Motor neuron (in vitro differentiated cells): Measurements from ENCODE around the gene RNF166. TPM values are rescaled to one million over a fixed set of nuclear protein-coding genes. Genes with fewer than 3 reads are reported as not detected.

Experiments
- ATAC-seq, 8 experiments: fragments of 200-7000 bp; cut with Tn5 transposase; replicated peaks in 6 of 8; 2 replicates each; pipeline ENCODE4 v1.8.0; 2021; ENCODE audit warnings: mild to moderate bottlenecking in 8 of 8, moderate library complexity in 8 of 8
- H3K27ac ChIP-seq, 2 donors: fragments of 250-450 bp; sonication (Bioruptor Pico); 2 replicates each; pipeline ENCODE4 v1.9.0; 2021; ENCODE audit warnings: antibody characterized with exemption in 2 of 2, mild to moderate bottlenecking in 2 of 2, moderate library complexity in 1 of 2
- H3K4me1 ChIP-seq, 2 donors: fragments of 250-450 bp; sonication (Bioruptor Pico); replicated peaks in 1 of 2; 2 replicates each; pipeline ENCODE4 v1.6.1; 2021; ENCODE audit warnings: antibody characterized with exemption in 2 of 2, mild to moderate bottlenecking in 2 of 2, moderate library complexity in 1 of 2
- H3K4me3 ChIP-seq, 5 donors: fragments of 250-450 bp; sonication (Bioruptor Pico); 2 replicates each; pipeline ENCODE4 v1.9.0; 2021; ENCODE audit warnings: antibody characterized with exemption in 5 of 5, mild to moderate bottlenecking in 5 of 5, moderate library complexity in 4 of 5
- WGBS, 10 experiments: fragments of 450-650 bp; shearing (Covaris generic); methylation state at CpG; one replicate each; pipeline ENCODE4 v1.0.0; 2022; 5-methylcytosine and 5-hydroxymethylcytosine counted together
- in situ Hi-C, 9 experiments: fragments of 400-800 bp; cut with MboI; loops; one replicate each; pipeline ENCODE4 v1.15.0; 2021; ENCODE audit warnings: low sequenced_read_pairs in 9 of 9, low pct_unique_long_range_greater_than_20kb in 2 of 9; ENCODE audit not compliant: unreplicated experiment in 9 of 9
- total RNA-seq, 8 experiments: library from RNA; unstranded; fragments of 300-600 nt; gene quantifications; 2 replicates each; pipeline versions ENCODE4 v1.2.3 to v1.2.4, GENCODE V29; 2022

Gene RNF166
- total RNA-seq, 8 experiments from 2014 or later: 6.1 to 15.9 (median 13.0) TPM

DNA sequence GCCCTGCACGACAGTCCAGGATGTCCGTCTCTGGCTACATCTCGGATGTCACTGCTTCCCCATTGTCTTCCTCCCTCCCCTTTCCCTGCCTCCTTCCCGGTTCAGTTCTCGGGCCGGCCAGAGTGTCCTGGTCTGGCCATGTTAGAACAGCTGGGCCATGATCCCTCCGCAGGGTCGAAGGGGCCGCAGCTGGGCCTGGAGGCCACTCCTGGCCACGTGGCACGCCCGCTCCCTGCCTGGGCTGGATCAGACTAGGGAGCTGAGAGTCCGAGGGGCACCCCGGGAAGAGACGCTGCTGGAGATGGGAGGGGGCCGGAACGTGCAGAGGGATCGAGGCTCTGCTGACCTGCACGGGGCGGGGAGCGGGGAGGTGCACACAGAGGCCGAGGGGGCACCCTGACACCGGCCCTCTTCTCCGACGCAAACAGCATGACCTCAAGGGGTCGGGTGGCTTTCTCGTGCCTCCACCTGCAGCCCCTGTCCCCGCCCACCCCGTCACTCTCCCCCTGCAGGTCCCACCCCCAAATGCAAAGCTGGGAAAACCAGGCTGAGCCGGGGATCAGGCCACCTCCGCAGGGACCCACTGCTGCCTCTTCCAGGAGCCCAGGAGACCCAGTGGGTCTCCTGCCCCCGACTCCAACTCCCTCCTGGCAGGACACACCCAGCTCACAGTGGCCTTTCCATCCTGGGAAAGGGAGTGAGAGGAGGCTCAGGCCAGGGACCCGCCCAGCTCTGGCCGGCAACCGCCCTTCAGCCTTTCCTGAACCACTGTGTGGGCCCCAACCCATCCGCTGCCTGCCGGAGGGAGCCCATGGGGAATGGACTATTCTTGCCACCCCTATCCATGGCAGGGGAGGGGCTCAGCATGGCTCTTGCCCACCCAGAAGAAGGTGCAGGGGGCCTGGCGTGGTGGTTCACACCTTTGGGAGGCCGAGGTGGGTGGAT is 38.6 kb upstream of the RNF166 start:
- H3K4me3 ChIP-seq: no peak overlapping the region
- peak; percentile 5 to 74 (median 59) for ATAC-seq
- 67 to 100% (median 77%) methylated on average over 1 to 5 of the region's 39 CpGs; no CpG with 5 or more reads in 5 of the 10 experiments for WGBS, 10 experiments
- H3K4me1 ChIP-seq: peaks cover 7 to 31% of the 10 kb centered on the region in 2 donors
- H3K27ac ChIP-seq: peak overlapping the region in 1 of 2 donors; percentile 41
- in situ Hi-C loops: loop anchor here in 2 of 9 experiments (25.0 kb wide), 2 partner anchors 417 to 467 kb away; partner anchors contain the start of genes CDH15 (in 1 of the 2), SLC22A31 (in 1 of the 2) and ZNF778 (in 1 of the 2)

DNA sequence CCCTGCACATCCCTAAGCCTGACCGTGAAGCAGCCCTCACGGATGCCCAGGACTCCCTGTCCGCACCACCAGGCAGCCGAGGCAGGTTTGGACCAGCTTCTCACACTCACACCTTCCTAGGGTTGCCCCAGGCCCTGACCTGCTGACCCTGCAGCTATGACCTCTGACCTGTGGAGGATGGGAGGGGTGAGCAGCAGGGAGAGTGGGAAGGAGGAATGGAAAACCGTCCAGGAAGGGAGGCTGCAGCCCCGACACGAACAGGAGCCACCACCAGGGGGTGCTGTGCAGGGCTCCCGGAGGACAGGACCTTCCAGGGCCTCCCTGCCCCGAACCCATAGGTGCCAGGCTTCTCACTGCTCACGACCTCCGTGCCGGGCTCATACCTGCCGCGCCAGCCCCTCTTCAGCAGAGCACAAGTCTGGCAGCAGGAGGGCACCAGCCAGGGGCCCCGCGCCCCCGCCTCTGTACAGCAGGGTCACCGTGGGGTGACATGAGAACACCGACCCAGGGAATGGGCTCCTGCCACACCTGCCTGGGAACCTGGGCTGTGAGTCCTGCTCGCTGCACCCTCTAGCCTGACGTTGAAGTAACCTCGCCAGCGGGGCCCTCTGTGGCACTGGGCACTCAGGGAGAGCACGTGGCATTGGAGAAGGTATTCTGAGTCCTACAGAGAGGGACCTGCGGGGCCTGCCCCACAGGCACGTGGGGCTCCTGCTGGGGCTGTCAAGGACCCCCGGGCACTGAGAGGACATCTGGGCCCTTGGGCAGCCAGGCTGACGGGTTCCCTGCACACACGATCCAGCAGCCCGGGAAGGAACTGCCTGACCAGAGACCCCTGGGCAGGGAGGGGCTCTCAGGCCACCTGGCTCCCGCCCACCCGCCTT is 37.7 kb upstream of the RNF166 start:
- in situ Hi-C loops: loop anchor here in 2 of 9 experiments (25.0 kb wide), 2 partner anchors 418 to 468 kb away; partner anchors contain the start of genes CDH15 (in 1 of the 2), SLC22A31 (in 1 of the 2) and ZNF778 (in 1 of the 2)
- peak; percentile 47 to 86 (median 58) for ATAC-seq
- H3K4me1 ChIP-seq: peaks cover 7 to 34% of the 10 kb centered on the region in 2 donors
- peak overlapping the region in 1 of 2 donors; percentile 12 for H3K27ac ChIP-seq
- WGBS, 10 experiments: 7 to 95% (median 41%) methylated on average over 2 to 5 of the region's 32 CpGs; no CpG with 5 or more reads in 6 of the 10 experiments
- no peak overlapping the region for H3K4me3 ChIP-seq

DNA sequence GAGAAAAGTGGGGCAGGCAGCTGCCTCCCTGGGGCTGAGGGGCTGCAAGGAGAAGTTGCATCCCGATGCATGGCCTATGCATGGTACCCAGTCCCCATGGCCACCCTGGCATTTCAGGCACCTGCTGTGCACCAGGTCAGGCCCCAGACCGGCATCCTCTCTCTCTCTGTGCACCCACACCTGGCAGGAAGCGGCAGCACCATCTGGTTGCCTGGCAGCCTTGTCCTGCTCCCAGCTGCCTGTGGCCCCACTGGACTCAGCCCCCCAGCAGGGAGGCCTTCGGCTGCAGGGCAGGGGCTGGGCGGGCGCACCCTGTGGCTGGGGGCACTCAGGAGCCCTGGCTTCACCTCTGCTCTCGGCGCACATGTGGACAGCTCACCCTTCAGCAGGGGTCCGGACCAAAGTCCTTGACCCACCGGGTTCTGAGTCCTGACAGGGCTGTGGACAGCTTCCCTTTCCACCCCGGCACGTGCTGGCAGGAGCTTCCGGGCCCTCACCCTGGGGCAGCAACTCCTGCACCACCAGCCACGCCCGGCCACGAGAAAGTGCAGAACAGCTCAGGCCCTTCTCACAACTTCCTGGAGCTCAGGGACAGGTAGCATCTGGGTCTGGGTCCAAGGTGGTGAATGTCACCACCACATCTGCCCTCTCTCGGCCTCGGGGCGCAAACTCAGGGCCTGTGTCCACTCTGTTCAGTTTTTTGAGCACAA is 36.8 kb upstream of the RNF166 start:
- in situ Hi-C loops: loop anchor here in 2 of 9 experiments (25.0 kb wide), 2 partner anchors 419 to 469 kb away; partner anchors contain the start of genes CDH15 (in 1 of the 2), SLC22A31 (in 1 of the 2) and ZNF778 (in 1 of the 2)
- no peak for ATAC-seq
- WGBS, 10 experiments: 80 to 100% (median 89%) methylated on average over 1 to 3 of the region's 19 CpGs; no CpG with 5 or more reads in 6 of the 10 experiments
- H3K4me1 ChIP-seq: peaks cover 7 to 34% of the 10 kb centered on the region in 2 donors
- no peak overlapping the region for H3K4me3 ChIP-seq
- H3K27ac ChIP-seq: peak overlapping the region in 1 of 2 donors; percentile 15

DNA sequence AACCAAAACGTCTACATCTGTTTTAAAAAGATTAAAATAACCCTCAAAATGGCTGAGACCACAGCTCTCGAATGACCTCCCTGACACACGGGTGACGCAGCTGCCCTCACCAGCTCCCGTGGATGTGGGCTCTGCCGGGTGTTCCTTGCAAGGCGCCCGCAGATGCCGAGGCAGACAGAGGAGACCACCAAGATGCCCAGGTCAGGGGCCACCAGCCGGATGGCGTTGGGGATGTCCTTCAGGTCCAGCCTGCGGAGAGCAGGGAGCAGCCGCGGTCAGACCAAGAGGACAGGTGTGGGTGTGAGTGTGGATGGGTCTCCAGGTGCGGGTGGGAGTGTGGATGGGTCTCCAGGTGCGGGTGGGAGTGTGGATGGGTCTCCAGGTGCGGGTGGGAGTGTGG is 35.2 kb upstream of the RNF166 start:
- in situ Hi-C loops: loop anchor here in 2 of 9 experiments (25.0 kb wide), 2 partner anchors 421 to 471 kb away; partner anchors contain the start of genes CDH15 (in 1 of the 2), SLC22A31 (in 1 of the 2) and ZNF778 (in 1 of the 2)
- Histone ChIP-seq H3K27ac (no peak overlapping the region), H3K4me3 (no peak overlapping the region), H3K4me1 (peaks cover 9 to 40% of the 10 kb centered on the region in 2 donors)
- WGBS, 10 experiments: 0 to 75% (median 73%) methylated on average over 1 to 3 of the region's 17 CpGs; no CpG with 5 or more reads in 7 of the 10 experiments
- no peak for ATAC-seq

DNA sequence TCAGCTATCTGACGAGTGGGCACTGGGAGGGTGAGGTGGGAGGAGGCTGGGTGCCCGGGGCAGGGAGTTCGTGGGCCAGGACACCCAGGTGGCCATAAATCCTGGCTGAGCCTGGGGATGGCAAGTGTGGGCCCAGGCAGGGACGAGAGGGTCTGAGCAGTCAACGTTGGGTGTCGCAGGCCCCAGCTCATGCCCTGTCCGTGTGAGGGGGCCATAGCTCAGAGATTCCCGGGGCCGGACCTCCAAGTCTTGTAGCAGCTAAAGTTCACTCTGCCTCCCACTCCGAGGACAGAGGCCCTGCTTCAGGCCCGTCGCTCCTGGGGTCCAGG is 34.5 kb upstream of the RNF166 start:
- no peak for ATAC-seq
- in situ Hi-C loops: loop anchor here in 2 of 9 experiments (25.0 kb wide), 2 partner anchors 422 to 472 kb away; partner anchors contain the start of genes CDH15 (in 1 of the 2), SLC22A31 (in 1 of the 2) and ZNF778 (in 1 of the 2)
- Histone ChIP-seq H3K4me1 (peaks cover 9 to 37% of the 10 kb centered on the region in 2 donors), H3K27ac (no peak overlapping the region), H3K4me3 (no peak overlapping the region)
- WGBS, 10 experiments: 80 to 97% methylated on average over 3 to 5 of the region's 12 CpGs; no CpG with 5 or more reads in 8 of the 10 experiments

DNA sequence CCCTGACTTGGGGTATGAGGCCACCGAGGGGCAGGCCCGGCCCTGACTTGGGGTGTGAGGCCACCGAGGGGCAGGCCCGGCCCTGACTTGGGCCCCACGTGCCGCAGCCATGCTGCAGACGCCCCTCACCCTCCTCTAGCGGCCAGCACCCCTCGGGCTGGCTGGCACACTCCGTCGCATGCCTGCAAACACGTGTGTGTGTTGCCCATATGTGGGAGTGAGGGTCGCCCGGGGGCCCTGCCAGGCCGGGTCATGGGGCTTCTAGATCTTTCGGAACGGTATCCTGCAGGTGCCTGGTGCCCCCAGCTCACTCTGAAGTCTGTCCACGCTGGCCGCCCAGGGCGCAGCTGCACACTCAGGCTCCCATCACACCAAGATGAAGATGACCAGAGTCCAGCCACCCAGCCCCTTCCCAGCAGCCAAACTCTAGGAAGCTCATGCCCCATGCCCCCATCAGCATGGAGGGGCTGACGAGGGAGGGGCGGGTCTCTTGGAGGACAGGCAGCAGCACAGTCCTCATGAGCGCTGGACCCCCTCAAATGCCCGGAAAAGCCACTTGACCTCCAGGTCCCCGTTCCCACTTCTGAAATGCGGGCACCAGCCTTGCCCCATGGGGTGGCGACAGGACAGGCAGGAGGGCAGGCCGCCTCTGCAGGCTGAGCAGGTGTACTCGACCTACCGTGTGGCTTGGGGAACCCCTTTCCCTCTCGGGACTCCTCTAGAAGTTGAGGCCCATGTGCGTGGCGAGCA is 33.9 kb upstream of the RNF166 start:
- Histone ChIP-seq H3K4me3 (no peak overlapping the region), H3K27ac (no peak overlapping the region), H3K4me1 (peaks cover 9 to 32% of the 10 kb centered on the region in 2 donors)
- in situ Hi-C loops: loop anchor here in 2 of 9 experiments (25.0 kb wide), 2 partner anchors 422 to 472 kb away; partner anchors contain the start of genes CDH15 (in 1 of the 2), SLC22A31 (in 1 of the 2) and ZNF778 (in 1 of the 2)
- WGBS, 10 experiments: 90 to 95% (median 90%) methylated on average over 2 to 7 of the region's 33 CpGs; no CpG with 5 or more reads in 7 of the 10 experiments
- ATAC-seq: no peak

DNA sequence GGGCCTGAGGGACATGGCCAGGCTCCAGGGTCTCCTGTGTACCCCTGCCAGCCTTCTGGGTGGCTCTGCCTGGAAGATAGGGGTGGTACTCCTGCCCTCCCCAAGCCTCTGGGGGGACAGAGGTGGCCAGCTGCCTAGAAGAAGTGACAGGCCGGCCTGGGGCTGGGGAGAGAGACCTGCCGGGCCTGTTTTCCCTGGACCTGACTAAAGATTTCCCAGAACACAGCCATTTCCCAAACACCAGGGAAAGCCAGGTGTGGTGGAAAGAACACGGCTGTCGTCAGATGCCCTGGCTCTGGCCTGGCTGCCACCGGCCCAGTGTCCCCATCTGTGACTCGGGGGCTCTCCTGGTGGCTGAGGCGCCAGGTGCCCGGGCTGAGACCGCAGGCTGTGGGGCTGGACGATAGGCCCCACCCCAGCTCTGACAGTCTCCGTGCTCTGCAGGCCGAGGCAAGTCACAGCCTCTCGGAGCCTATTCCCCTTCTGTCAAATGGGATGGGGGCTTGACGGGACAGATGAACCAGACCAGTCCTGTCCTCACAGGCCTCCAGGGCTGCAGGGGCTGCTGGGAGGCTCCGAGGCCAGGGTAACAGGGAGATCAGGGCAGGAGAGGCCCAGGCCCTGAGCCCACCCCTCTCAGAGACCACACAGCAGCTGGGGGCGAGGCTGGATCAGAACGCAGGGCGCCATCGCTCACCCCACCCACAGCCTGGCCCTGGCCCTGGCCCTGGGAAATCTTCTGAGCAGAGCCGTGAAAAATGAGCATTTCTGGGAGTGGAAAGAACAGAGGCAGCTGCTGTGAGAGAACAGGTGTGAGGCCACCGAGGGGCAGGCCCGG is 33.1 kb upstream of the RNF166 start:
- WGBS, 10 experiments: 76 to 80% methylated on average over 1 to 3 of the region's 22 CpGs; no CpG with 5 or more reads in 8 of the 10 experiments
- H3K27ac ChIP-seq: no peak overlapping the region
- H3K4me3 ChIP-seq: no peak overlapping the region
- in situ Hi-C loops: loop anchor here in 2 of 9 experiments (25.0 kb wide), 2 partner anchors 423 to 473 kb away; partner anchors contain the start of genes CDH15 (in 1 of the 2), SLC22A31 (in 1 of the 2) and ZNF778 (in 1 of the 2)
- H3K4me1 ChIP-seq: peaks cover 6 to 24% of the 10 kb centered on the region in 2 donors
- ATAC-seq: no peak

DNA sequence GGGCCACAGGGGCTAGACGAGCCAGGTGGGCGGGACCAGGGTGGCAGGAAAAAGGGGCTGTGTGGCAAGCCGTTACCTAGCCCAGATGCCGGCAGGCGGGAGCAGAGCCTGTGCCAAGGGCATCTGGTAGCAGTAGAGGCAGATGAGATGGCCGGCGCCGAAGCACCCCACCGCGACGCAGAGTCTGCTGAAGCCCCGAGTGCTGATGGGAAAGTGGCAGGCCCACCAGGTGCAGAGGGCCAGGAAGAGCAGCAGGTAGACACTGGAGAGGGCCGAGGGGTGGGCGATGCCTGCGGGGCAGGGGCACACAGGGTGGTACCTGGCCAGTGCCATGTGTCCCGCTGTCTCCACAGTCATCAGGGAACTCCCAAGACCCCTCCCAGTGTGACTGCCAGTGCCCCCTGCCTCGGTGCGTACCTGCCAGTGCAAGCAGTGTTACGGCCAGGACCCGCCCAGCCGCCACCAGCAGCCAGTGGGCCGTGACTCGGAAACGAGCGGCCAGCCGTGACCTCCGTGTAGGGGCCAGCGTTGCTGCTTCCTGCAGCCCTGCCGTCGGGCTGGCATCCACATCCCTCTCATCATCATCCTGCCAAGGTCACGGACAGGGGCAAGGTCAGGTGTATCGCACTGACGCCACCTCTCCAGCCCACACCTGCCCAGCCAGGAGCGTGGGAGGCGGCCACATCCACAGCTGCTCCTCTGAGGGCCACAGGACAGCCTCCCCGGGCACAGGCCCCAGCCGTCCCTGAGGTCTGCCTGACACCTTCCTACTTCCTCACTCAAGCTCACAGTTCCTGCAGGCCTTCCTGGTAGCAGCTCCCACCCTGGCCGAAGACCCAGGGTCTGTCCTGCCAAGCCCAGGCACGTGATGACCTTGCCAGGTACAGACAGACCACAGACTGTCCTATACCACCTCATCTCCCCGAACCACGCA is 32.2 kb upstream of the RNF166 start:
- ATAC-seq: no peak
- WGBS, 10 experiments: 73 to 100% (median 82%) methylated on average over 2 to 7 of the region's 41 CpGs; no CpG with 5 or more reads in 5 of the 10 experiments
- in situ Hi-C loops: loop anchor here in 2 of 9 experiments (25.0 kb wide), 2 partner anchors 424 to 474 kb away; partner anchors contain the start of genes CDH15 (in 1 of the 2), SLC22A31 (in 1 of the 2) and ZNF778 (in 1 of the 2)
- no peak overlapping the region for H3K27ac ChIP-seq
- peaks cover 3 to 15% of the 10 kb centered on the region in 2 donors for H3K4me1 ChIP-seq
- H3K4me3 ChIP-seq: no peak overlapping the region

DNA sequence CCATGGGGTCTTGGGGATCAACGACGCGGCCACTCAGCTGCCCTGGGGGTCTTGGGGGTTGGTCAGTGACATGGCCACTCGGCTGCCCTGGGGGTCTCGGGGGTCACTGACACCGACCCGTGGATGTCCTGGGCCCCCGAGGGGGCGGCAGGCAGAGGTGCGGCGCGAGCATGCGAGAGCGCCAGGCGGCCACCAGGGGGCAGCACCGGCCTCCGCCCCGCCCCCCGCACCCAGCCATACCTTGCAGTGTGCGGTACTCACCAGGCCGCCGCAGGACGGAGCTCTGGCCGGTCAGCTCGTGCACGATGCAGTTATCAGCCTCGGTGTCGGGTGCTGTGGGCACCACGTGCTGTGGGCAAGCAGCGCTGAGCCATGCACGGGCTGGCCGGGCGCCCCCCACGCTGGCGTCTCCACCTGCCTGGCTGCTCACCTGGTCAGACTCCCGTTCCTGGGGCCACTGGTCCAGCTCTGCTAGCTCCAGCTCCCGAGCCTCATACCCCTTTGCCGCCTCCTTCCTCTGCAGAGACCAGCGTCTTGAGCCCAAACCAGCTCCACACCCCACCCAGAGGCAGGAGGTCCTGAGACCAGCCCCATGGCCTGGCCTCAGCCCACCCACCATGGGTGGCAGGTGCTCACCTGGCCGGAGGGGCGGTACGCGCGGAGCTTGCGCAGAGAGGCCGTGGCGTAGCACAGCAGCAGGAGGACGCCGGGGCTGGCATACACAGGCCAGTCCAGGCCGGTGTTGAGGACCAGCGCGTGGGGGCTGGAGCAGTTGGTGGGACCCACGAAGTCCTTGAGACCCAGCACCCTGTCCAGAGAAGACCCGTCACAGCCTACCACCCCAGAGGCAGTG is 31.3 kb upstream of the RNF166 start:
- peak; percentile 79 to 94 (median 89) for ATAC-seq
- Histone ChIP-seq H3K27ac (no peak overlapping the region), H3K4me1 (peaks cover 3 to 15% of the 10 kb centered on the region in 2 donors), H3K4me3 (no peak overlapping the region)
- in situ Hi-C loops: loop anchor here in 2 of 9 experiments (25.0 kb wide), 2 partner anchors 425 to 475 kb away; partner anchors contain the start of genes CDH15 (in 1 of the 2), SLC22A31 (in 1 of the 2) and ZNF778 (in 1 of the 2)
- WGBS, 10 experiments: 47 to 95% methylated on average over 3 to 4 of the region's 54 CpGs; no CpG with 5 or more reads in 8 of the 10 experiments
